Dendritic cell treated with granulocyte-macrophage colony-stimulating factor and Interleukin-4, amounts not matched to agents 40 ng/mL and 50 ng/mL, for 4 days (primary cell): ENCODE data around the gene NOLC1.
A peak's percentile ranks its signal among the peaks of the same experiment; 100 is the strongest.

Source experiments
- H3K27ac Mint-ChIP-seq: one replicate; pipeline ENCODE4 v1.8.0; 2022; ENCODE audit warnings: mild to moderate bottlenecking, mixed read lengths
- H3K27me3 Mint-ChIP-seq: one replicate; pipeline ENCODE4 v1.8.0; 2022; ENCODE audit warnings: mild to moderate bottlenecking, mixed read lengths
- H3K36me3 Mint-ChIP-seq: one replicate; pipeline ENCODE4 v1.8.0; 2022; ENCODE audit warnings: low read depth, mixed read lengths
- H3K4me1 Mint-ChIP-seq: one replicate; pipeline ENCODE4 v1.8.0; 2022; ENCODE audit warnings: low read depth, mixed read lengths
- H3K4me3 Mint-ChIP-seq: one replicate; pipeline ENCODE4 v1.8.0; 2022; ENCODE audit warnings: mild to moderate bottlenecking, moderate library complexity, mixed read lengths
- H3K9me3 Mint-ChIP-seq: one replicate; pipeline ENCODE4 v1.8.0; 2022; ENCODE audit warnings: mixed read lengths
- intact Hi-C: fragments of 100-400 bp; cut with micrococcal nuclease; formaldehyde crosslinking; loops from one replicate; pipeline ENCODE4 v1.15.0; 2022

The NOLC1 gene

GRCh38 chr10:102151774-102152544 is at the start of gene NOLC1:
TSS of gene NOLC1 (plus strand) at chr10:102152389. CDS start at chr10:102152411, 22 bp downstream.
- peaks cover 30% of the 10 kb centered on the region for H3K4me1 Mint-ChIP-seq
- intact Hi-C loops: loop anchor here (1.0 to 5.0 kb wide), 3 partner anchors 20 to 350 kb away; partner anchors contain the start of genes ACTR1A, GBF1 and SUFU
- H3K36me3 Mint-ChIP-seq: peaks cover 84% of the 10 kb centered on the region
- no peaks in the 10 kb centered on the region for H3K9me3 Mint-ChIP-seq
- peak within 1 kb of the TSS; percentile 91 for H3K27ac Mint-ChIP-seq
- H3K4me3 Mint-ChIP-seq: peak within 1 kb of the TSS; percentile 91
- no peaks in the 10 kb centered on the region for H3K27me3 Mint-ChIP-seq

DNA sequence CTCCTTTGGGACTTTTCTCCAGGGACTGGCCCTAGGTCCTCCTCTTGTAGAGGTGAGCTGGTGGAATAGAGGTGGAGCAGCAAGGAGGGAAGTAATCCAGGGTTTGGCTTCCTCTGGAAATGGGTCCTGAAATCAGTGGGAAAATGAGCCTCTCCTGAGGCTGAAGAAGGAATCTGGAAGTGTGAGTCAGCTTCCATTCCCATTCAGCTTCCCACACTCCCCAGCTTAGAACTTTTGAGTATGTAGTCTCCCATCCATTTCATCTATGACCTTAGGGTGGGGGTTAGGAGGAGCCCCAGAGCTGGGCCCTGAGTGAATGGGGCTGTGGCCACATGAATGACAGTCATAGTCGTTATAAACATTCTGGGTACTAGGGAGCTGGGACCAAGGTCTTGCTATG is 49.8 kb upstream of the NOLC1 start:
- intact Hi-C loops: no loop called here
- Mint-ChIP-seq H3K27me3 (no peaks in the 10 kb centered on the region), H3K9me3 (no peaks in the 10 kb centered on the region), H3K27ac (no peak overlapping the region), H3K4me1 (peaks cover 21% of the 10 kb centered on the region), H3K36me3 (peaks cover 26% of the 10 kb centered on the region), H3K4me3 (no peak overlapping the region)

- Mint-ChIP-seq H3K4me1 (peaks cover 21% of the 10 kb centered on the region), H3K9me3 (no peaks in the 10 kb centered on the region), H3K36me3 (peaks cover 58% of the 10 kb centered on the region), H3K27ac (no peak overlapping the region), H3K4me3 (no peak overlapping the region), H3K27me3 (no peaks in the 10 kb centered on the region)
- intact Hi-C loops: no loop called here
Observed at GRCh38 chr10:102106998-102107397, 45.2 kb upstream of the NOLC1 start.

- H3K27me3 Mint-ChIP-seq: no peaks in the 10 kb centered on the region
- peak overlapping the region; percentile 12 for H3K27ac Mint-ChIP-seq
- H3K4me3 Mint-ChIP-seq: no peak overlapping the region
- peaks cover 30% of the 10 kb centered on the region for H3K4me1 Mint-ChIP-seq
- H3K36me3 Mint-ChIP-seq: peaks cover 55% of the 10 kb centered on the region
- H3K9me3 Mint-ChIP-seq: no peaks in the 10 kb centered on the region
- intact Hi-C loops: no loop called here
Observed at GRCh38 chr10:102109166-102110116, 42.7 kb upstream of the NOLC1 start.

DNA sequence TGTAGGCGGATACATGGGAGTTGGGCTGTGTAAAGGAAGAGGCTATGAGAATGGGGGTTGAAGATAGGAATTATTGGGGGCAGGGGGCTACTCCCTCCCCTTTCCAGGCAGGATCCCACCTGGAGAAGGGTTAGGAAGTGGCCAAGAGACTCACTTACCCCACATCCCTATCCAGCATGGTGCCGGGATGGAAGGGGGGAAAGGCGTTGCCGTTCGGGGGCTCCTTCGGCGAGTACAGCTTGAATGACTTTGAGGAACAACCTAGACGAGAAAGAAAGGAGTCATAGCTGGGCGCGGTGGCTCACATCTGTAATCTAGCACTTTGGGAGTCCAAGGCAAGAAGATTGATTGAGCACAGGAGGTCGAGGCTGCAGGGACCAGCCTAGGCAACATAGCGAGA is 40.9 kb upstream of the NOLC1 start:
- Mint-ChIP-seq H3K27ac (no peak overlapping the region), H3K36me3 (peaks cover 61% of the 10 kb centered on the region), H3K9me3 (no peaks in the 10 kb centered on the region), H3K4me3 (no peak overlapping the region), H3K27me3 (no peaks in the 10 kb centered on the region), H3K4me1 (peaks cover 32% of the 10 kb centered on the region)
- intact Hi-C loops: no loop called here

DNA sequence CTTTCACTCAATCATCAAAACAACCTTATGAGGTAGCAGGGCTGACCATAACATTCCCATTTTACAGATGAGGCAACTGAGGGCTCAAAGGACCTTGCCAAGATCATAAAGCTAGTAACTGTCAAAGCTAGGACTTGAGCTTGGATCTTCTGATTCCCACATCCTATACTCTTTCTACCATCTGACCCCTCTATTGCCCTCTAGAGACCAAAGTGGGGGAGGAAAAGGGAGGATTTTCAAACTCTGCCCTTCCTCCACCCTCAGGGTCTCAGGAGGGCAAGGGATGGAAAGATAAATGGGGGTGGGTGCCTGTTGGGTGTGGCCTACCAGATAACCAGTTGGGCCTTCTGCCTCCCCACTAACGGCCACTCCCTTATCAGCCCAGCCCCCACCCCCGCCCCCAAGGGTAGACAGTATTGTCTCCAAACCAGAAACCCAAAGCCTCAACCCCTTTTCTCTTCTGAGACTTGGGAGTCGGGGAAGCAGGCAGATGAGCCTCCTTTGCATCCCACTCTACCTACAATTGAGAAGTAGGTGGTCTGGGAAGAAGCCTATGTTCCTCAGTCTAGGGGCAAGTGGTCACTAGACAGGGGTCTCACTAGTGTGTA is 39.9 kb upstream of the NOLC1 start:
- Mint-ChIP-seq H3K9me3 (no peaks in the 10 kb centered on the region), H3K27me3 (no peaks in the 10 kb centered on the region), H3K36me3 (peaks cover 55% of the 10 kb centered on the region), H3K27ac (no peak overlapping the region), H3K4me3 (no peak overlapping the region), H3K4me1 (peaks cover 42% of the 10 kb centered on the region)
- intact Hi-C loops: no loop called here

DNA sequence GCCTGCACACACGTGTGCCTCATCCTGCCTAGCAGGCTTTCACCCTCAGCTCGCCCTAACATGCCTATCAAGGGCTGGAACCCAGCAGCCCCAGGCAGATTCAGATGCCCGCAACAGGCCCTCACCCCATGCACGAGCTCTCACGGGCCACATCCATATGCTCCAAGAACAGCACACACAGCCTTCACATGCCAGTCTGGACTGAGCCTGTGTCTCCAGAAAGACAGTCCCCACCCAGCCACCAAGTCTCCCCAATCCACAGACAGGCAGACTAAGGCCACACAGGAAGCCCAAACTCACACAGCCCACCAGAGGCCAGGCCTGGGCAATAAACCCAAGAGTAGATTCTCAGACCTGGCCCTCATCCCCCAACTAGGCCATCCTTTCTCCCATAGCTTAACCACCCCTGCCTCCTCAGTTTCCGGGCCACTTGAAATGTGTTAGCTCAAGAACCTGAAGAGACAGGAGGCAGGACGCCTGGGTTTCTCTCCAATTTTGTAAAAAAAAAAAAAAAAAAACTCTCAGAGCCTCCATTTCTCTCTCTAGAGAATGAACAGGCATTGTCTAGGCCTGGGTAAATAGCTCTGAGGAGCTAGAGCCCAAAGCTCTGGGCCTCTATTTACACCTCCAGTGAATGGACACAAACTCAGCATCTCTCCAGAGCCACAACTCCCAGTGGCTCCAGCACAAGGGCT is 38.8 kb upstream of the NOLC1 start:
- H3K4me3 Mint-ChIP-seq: peak overlapping the region; percentile 86
- intact Hi-C loops: no loop called here
- H3K36me3 Mint-ChIP-seq: peaks cover 44% of the 10 kb centered on the region
- peak overlapping the region; percentile 91 for H3K27ac Mint-ChIP-seq
- H3K27me3 Mint-ChIP-seq: no peaks in the 10 kb centered on the region
- no peaks in the 10 kb centered on the region for H3K9me3 Mint-ChIP-seq
- H3K4me1 Mint-ChIP-seq: peaks cover 53% of the 10 kb centered on the region

GRCh38 chr10:102113956-102114857 is 38.0 kb upstream of the NOLC1 start:
- no peaks in the 10 kb centered on the region for H3K9me3 Mint-ChIP-seq
- no peaks in the 10 kb centered on the region for H3K27me3 Mint-ChIP-seq
- H3K27ac Mint-ChIP-seq: peak overlapping the region; percentile 91
- H3K4me3 Mint-ChIP-seq: peak overlapping the region; percentile 86
- H3K36me3 Mint-ChIP-seq: peaks cover 37% of the 10 kb centered on the region
- intact Hi-C loops: no loop called here
- H3K4me1 Mint-ChIP-seq: peaks cover 61% of the 10 kb centered on the region

DNA sequence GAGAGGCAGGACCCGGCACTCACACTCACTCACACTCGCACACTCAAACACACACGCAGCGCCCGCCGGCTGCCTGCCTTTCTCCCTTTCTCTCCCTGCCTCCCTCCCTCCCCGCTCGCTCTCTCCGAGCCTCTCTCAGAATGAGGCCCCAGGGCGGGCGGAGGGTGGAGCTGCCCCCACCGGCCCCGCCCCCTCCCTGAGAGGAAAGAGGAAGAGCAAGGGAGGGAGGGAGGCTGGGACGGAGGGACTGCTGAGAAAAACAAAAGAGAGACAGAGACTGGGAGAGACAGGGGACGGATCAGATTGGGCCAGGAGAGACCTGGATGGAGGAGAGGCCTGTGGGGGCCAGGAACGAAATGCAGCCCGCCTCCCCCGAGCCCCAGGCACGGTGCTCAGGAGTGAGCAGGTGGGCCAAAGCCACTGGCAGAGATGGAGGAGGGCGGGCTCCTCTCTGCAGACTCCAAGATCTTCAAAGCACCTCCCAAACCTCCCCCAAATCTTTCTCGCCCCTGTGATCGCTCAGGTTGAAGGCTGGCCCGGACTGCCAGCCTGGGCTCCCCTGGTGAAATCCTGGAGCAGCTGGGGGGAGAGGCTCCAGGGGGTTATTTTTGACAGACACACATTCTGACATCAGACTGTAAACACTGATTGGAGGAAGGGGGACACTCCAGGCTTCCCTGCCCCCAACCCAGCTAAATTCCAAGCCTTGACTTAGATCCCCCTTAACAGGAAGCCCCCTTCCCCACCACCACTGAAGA is 37.1 kb upstream of the NOLC1 start:
- Mint-ChIP-seq H3K9me3 (no peaks in the 10 kb centered on the region), H3K4me3 (peak overlapping the region; percentile 86), H3K4me1 (peaks cover 68% of the 10 kb centered on the region), H3K27ac (peak overlapping the region; percentile 91), H3K27me3 (no peaks in the 10 kb centered on the region), H3K36me3 (peaks cover 37% of the 10 kb centered on the region)
- intact Hi-C loops: loop anchor here (5.0 kb wide), 1 partner anchor 48 kb away; the partner anchor contains the start of gene HPS6

GRCh38 chr10:102115775-102116174 is 36.4 kb upstream of the NOLC1 start:
- H3K27me3 Mint-ChIP-seq: no peaks in the 10 kb centered on the region
- peaks cover 68% of the 10 kb centered on the region for H3K4me1 Mint-ChIP-seq
- intact Hi-C loops: loop anchor here (5.0 kb wide), 1 partner anchor 48 kb away; the partner anchor contains the start of gene HPS6
- H3K4me3 Mint-ChIP-seq: peak overlapping the region; percentile 86
- peaks cover 35% of the 10 kb centered on the region for H3K36me3 Mint-ChIP-seq
- H3K9me3 Mint-ChIP-seq: no peaks in the 10 kb centered on the region
- peak overlapping the region; percentile 91 for H3K27ac Mint-ChIP-seq

DNA sequence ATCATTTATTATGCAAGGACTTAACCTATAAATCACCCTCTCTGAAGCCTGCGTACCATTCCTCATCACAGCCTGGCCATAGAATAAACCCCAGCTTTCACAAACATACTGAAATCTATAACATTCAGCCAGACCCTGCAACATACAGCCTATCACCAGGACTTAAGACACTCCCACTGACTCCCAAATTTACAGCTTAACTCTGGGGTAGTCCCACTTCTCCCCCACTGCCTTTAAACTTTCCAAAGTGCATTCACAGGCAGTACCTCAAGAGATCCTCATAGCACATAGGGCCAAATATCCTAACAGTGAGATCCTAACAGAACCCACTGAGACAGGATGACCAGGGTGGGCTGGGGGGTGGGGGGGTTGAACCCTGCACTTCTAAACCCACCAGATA is 35.5 kb upstream of the NOLC1 start:
- H3K4me3 Mint-ChIP-seq: no peak overlapping the region
- no peaks in the 10 kb centered on the region for H3K9me3 Mint-ChIP-seq
- H3K27ac Mint-ChIP-seq: peak overlapping the region; percentile 91
- intact Hi-C loops: loop anchor here (5.0 kb wide), 1 partner anchor 49 kb away; the partner anchor contains the start of gene HPS6
- H3K4me1 Mint-ChIP-seq: peaks cover 76% of the 10 kb centered on the region
- H3K27me3 Mint-ChIP-seq: no peaks in the 10 kb centered on the region
- H3K36me3 Mint-ChIP-seq: peaks cover 30% of the 10 kb centered on the region
